ENCODE data around the gene THAP11. TPM values are rescaled to one million over a fixed set of nuclear protein-coding genes. Genes with fewer than 3 reads are reported as not detected.

Gene THAP11
- total RNA-seq, 1 donor from 2014 or later, result 85.4 TPM

DNA sequence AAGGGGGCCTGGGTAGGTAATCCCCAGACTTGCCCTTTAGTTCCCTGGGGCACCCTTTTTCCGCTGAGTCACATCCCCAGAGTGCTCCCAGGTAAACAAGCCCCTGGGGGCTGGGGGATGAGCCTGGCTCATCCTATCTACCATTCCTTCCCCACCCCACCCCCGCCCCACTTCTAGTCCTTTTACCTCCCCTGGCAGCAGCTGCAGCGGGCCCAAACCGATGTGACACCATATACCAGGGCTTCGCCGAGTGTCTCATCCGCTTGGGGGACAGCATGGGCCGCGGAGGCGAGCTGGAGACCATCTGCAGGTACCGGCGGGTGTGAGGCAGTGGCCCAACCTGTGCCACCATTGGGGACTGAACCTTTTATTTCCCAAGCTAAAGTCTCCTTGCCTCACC, 43.4 kb downstream of the THAP11 start:
- no peaks in the 10 kb centered on the region for H3K9me3 ChIP-seq
- no peak overlapping the region for H3K4me3 ChIP-seq
- H3K27me3 ChIP-seq, result no peaks in the 10 kb centered on the region
- peak overlapping the region; percentile 67 to 75 for H3K27ac ChIP-seq
- H3K4me1 ChIP-seq, result peaks cover 6 to 13% of the 10 kb centered on the region in 2 donors
- peaks cover 35 to 44% of the 10 kb centered on the region in 2 donors for H3K36me3 ChIP-seq
- intact Hi-C loops (cut with DNase I), result no loop called here
- no peak for DNase-seq (ENCODE audit: low spot score in 2 of 2)
- no peak for TF ChIP-seq CTCF (IDR thresholded peaks at IDR 0.05)

DNA sequence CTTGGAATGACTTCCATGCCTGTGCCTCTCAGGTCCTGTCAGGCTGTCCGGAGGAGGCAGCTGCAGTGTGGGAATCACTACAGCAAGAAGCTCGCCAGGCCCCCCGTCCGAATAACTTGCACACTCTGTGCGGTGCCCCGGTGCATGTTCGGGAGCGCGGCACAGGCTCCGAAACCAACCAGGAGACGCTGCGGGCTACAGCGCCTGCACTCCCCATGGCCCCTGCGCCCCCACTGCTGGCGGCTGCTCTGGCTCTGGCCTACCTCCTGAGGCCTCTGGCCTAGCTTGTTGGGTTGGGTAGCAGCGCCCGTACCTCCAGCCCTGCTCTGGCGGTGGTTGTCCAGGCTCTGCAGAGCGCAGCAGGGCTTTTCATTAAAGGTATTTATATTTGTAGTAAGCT, 43.9 kb downstream of the THAP11 start:
- no peak for DNase-seq (ENCODE audit: low spot score in 2 of 2)
- Histone ChIP-seq H3K9me3 (no peaks in the 10 kb centered on the region), H3K27ac (peak overlapping the region in 1 of 2 donors; percentile 67), H3K27me3 (no peaks in the 10 kb centered on the region), H3K36me3 (peaks cover 30 to 39% of the 10 kb centered on the region in 2 donors), H3K4me3 (no peak overlapping the region), H3K4me1 (peaks cover 6 to 13% of the 10 kb centered on the region in 2 donors)
- intact Hi-C loops (cut with DNase I), result no loop called here
- no peak for TF ChIP-seq CTCF (IDR thresholded peaks at IDR 0.05)

GRCh38 chr16:67886387-67886786, 44.3 kb downstream of the THAP11 start:
- Histone ChIP-seq H3K4me1 (peaks cover 6 to 13% of the 10 kb centered on the region in 2 donors), H3K36me3 (peaks cover 26 to 35% of the 10 kb centered on the region in 2 donors), H3K4me3 (no peak overlapping the region), H3K9me3 (no peaks in the 10 kb centered on the region), H3K27ac (no peak overlapping the region), H3K27me3 (no peaks in the 10 kb centered on the region)
- intact Hi-C loops (cut with DNase I), result no loop called here
- DNase-seq (ENCODE audit: low spot score in 2 of 2), result no peak
- TF ChIP-seq CTCF (IDR thresholded peaks at IDR 0.05), result no peak

DNA sequence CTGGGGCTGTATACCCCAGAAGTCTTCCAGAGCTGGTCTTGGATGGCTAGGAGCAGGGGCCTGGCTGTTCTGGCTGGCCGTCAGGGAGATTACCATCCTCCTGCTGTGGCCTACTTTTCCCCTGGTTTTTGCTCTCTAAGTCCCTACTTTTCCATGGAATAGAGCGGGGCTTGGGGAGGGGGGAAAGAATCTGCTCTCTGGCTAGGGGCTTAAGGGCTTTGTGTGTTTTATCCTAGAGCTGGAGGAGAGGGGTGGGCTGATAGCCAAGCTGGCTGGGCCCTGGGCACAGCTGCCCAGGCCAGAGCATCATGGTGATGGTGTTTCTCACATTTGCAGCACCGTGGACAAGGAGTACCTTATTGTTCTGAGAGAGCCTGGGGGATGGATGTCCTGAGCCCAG, 46.2 kb downstream of the THAP11 start:
- H3K27ac ChIP-seq, result no peak overlapping the region
- no peaks in the 10 kb centered on the region for H3K27me3 ChIP-seq
- no peaks in the 10 kb centered on the region for H3K9me3 ChIP-seq
- no peak for TF ChIP-seq CTCF (IDR thresholded peaks at IDR 0.05)
- peaks cover 7 to 13% of the 10 kb centered on the region in 2 donors for H3K4me1 ChIP-seq
- intact Hi-C loops (cut with DNase I), result no loop called here
- no peak overlapping the region for H3K4me3 ChIP-seq
- no peak for DNase-seq (ENCODE audit: low spot score in 2 of 2)
- peaks cover 7 to 16% of the 10 kb centered on the region in 2 donors for H3K36me3 ChIP-seq

GRCh38 chr16:67892375-67892774, 50.3 kb downstream of the THAP11 start:
- H3K27ac ChIP-seq, result no peak overlapping the region
- intact Hi-C loops (cut with DNase I), result loop anchor here (2.0 kb wide), 1 partner anchor 46 kb away; the partner anchor contains the start of genes CENPT and NUTF2

More at GRCh38 chr16:67892375-67892774, 50.3 kb downstream of the THAP11 start:
- peak overlapping the region; percentile 99 to 100 for H3K4me3 ChIP-seq
- no peaks in the 10 kb centered on the region for H3K36me3 ChIP-seq
- H3K9me3 ChIP-seq, result no peaks in the 10 kb centered on the region
- DNase-seq (ENCODE audit: low spot score in 2 of 2), result no peak
- H3K27me3 ChIP-seq, result no peaks in the 10 kb centered on the region
- H3K4me1 ChIP-seq, result peaks cover 15 to 35% of the 10 kb centered on the region in 2 donors
- no peak for TF ChIP-seq CTCF (IDR thresholded peaks at IDR 0.05)
